Activated effector memory CD4-positive, alpha-beta T cell treated with Interleukin-2 at 50 U/mL for 16 hours (primary cell): Measurements from ENCODE around the gene CYB5B.

ENCODE experiments used
- DNase-seq: peaks from one replicate; pipeline ENCODE4 v3.0.0-alpha.2; 2020

The CYB5B gene

GRCh38 chr16:69448470-69449193, 24.2 kb downstream of the CYB5B start:
- no peak for DNase-seq

- no peak for DNase-seq
These were observed 26.7 kb downstream of the CYB5B start for GRCh38 chr16:69451166-69451565.

GRCh38 chr16:69453936-69454335, 29.5 kb downstream of the CYB5B start:
- DNase-seq = no peak

GRCh38 chr16:69463876-69464275, 39.5 kb downstream of the CYB5B start:
- DNase-seq = no peak

GRCh38 chr16:69465083-69465721, 40.8 kb downstream of the CYB5B start:
- no peak for DNase-seq

GRCh38 chr16:69465881-69466280, 41.5 kb downstream of the CYB5B start:
- no peak for DNase-seq

GRCh38 chr16:69466547-69466946, 42.1 kb downstream of the CYB5B start:
- no peak for DNase-seq

- no peak for DNase-seq
These were observed 42.7 kb downstream of the CYB5B start for GRCh38 chr16:69467080-69467479.

GRCh38 chr16:69467531-69468204, 43.2 kb downstream of the CYB5B start:
- DNase-seq = no peak

GRCh38 chr16:69469807-69470561, 45.6 kb downstream of the CYB5B start:
- DNase-seq = no peak

- no peak for DNase-seq
These were observed 46.7 kb downstream of the CYB5B start for GRCh38 chr16:69471121-69471520.

- no peak for DNase-seq
These were observed 50.0 kb downstream of the CYB5B start for GRCh38 chr16:69474408-69474807.

GRCh38 chr16:69476920-69477443, 52.6 kb downstream of the CYB5B start:
- DNase-seq = no peak

- no peak for DNase-seq
These were observed 53.1 kb downstream of the CYB5B start for GRCh38 chr16:69477546-69477945.

- no peak for DNase-seq
These were observed 54.3 kb downstream of the CYB5B start for GRCh38 chr16:69478685-69479084.

- DNase-seq = no peak
These were observed 55.4 kb downstream of the CYB5B start for GRCh38 chr16:69479775-69480174.

GRCh38 chr16:69481901-69482341, 57.5 kb downstream of the CYB5B start:
- no peak for DNase-seq

- DNase-seq = no peak
These were observed 58.1 kb downstream of the CYB5B start for GRCh38 chr16:69482410-69482991.

- DNase-seq = no peak
These were observed 59.2 kb downstream of the CYB5B start for GRCh38 chr16:69483611-69484010.

- DNase-seq = no peak
These were observed 60.9 kb downstream of the CYB5B start for GRCh38 chr16:69485361-69485760.

GRCh38 chr16:69485816-69486215, 61.4 kb downstream of the CYB5B start:
- no peak for DNase-seq

GRCh38 chr16:69486272-69486671, 61.9 kb downstream of the CYB5B start:
- no peak for DNase-seq

- no peak for DNase-seq
These were observed 62.3 kb downstream of the CYB5B start for GRCh38 chr16:69486724-69487123.
